GM18873 (cell line): Measurements from ENCODE around the gene PHC2.
A peak's percentile ranks its signal among the peaks of the same experiment; 100 is the strongest.

ENCODE experiments used
- ATAC-seq: cut with Tn5 transposase; IDR thresholded peaks from one replicate; pipeline ENCODE4 v1.9.1; 2021; ENCODE audit warnings: mild to moderate bottlenecking, moderate library complexity, moderate number of reproducible peaks; ENCODE audit not compliant: unreplicated experiment, low FRiP score

Gene PHC2, protein sequence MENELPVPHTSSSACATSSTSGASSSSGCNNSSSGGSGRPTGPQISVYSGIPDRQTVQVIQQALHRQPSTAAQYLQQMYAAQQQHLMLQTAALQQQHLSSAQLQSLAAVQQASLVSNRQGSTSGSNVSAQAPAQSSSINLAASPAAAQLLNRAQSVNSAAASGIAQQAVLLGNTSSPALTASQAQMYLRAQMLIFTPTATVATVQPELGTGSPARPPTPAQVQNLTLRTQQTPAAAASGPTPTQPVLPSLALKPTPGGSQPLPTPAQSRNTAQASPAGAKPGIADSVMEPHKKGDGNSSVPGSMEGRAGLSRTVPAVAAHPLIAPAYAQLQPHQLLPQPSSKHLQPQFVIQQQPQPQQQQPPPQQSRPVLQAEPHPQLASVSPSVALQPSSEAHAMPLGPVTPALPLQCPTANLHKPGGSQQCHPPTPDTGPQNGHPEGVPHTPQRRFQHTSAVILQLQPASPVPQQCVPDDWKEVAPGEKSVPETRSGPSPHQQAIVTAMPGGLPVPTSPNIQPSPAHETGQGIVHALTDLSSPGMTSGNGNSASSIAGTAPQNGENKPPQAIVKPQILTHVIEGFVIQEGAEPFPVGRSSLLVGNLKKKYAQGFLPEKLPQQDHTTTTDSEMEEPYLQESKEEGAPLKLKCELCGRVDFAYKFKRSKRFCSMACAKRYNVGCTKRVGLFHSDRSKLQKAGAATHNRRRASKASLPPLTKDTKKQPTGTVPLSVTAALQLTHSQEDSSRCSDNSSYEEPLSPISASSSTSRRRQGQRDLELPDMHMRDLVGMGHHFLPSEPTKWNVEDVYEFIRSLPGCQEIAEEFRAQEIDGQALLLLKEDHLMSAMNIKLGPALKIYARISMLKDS

DNA sequence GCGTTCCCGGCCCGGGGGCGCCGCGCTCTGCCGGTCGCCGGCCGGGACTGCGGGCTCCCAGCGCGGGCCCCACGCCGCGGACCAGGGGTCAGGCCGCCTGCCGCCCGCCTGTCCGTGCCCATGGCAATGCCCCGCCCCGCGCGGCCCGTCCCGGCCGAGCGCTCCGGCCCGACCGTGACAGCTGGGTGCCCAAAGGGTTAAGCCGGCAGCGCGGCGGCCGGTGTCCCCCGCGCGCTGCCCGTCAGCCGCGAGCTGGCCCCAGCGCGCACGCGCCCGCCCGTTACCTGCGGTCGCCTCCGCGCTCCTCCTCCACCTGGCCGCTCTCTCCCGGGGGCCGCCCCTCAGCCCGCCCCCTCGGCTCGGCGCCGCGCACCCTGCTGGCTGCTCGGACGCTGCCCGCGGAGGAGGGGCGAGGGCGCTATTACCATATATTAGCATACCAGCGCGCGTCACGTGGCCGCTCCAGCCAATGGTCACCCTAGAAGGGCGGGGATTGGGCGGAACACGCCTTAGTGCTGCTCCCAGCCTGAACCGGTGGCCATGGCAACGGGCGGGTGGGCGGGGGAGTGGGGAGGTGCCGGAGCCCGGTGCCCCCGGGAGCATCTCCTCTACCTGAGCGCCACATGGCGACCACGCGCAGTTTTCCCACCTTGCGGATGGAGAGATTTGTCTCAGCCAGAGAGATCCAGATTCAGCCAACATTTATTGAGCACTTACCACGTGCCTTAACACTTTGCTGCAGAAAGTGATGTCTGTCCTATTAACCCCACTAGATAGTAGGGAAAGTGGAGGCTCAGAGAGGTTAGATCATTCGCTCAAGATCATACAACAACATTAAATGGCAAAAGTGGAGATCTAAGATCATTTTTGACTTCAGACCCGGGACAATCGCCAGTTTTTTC lies at the start of gene PHC2:
PHC2 (minus strand) TSS at position 404 of the 902 bp plus-strand sequence. CDS start 55,556 bp downstream, outside the sequence.
- peak; percentile 79 for ATAC-seq

DNA sequence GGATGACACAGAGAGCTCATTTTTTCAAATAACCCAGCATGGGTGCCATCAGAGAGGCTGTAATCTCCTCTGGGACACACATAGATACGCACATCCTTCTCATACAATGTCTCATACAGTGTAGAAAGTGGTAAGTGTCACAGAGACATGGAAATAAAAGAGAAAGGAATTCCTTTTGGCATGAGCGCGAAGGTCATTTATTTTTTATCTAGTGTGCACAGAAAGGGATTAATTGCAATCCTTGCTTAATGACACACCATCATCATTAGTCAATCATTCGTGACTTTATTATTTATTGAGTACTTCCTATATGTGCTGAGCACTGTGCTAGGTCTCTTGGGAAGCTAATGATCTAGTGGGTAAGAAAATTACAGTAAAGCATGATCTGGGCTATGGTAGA lies 46.6 kb upstream of the PHC2 start:
- no peak for ATAC-seq

DNA sequence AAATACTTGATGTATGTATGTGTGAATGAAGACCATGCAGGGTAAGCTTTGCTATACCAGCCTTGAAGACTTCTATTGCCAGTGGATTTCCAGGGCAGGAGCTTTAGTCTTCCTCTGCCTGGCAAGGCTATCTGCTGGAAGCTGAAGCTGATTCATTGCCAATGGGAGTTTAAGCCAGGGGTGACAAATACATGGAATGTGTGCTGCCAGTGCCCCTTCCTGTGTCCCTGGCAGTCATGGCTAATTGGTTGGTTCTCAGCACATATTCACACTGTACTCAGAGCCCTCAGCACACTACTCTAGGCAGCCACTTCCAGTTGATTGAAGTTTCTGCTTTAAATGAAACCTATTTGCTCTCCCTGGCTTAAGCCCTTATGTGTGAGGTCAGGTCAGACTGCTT lies 43.0 kb upstream of the PHC2 start:
- ATAC-seq: no peak

DNA sequence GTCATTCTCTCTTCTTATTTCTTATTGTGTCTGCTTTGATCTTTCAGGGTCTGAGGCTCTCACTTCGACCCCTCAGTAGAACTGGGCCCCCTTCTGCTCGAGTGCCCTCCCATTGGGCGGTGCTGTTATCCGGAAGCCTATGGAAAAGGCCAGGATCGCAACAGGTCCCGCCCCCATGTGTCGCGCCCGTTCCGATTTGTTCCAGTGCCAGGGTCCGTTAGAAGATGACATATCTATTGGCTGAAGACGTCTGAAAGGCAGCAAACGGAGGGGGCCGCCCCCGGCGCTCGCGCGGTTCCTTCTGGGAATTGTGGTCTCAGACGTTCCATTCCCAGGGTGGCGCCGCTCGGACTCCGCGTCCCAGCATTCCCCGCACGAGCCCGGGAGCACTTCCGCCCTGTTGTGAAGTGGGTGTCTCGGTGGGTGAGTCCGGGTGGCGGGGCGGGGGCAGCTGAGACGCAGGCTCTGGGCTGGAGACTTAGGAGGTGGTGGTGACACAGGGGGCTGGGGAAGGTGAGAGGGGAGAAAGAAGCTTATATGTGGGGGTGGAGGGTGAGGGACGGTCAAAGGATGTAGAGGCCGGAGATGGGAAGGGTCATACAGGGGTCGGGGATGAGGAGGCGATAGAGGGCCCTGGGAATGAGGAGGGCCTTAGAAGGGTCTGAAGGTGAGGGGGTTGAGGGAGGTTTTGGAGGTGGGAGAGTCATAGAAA lies 41.5 kb upstream of the PHC2 start, which contains the start of gene ZSCAN20:
ZSCAN20 (plus strand) TSS at position 377 of the 712 bp plus-strand sequence. CDS start 6,644 bp downstream, outside the sequence.
- ATAC-seq: peak; percentile 89

DNA sequence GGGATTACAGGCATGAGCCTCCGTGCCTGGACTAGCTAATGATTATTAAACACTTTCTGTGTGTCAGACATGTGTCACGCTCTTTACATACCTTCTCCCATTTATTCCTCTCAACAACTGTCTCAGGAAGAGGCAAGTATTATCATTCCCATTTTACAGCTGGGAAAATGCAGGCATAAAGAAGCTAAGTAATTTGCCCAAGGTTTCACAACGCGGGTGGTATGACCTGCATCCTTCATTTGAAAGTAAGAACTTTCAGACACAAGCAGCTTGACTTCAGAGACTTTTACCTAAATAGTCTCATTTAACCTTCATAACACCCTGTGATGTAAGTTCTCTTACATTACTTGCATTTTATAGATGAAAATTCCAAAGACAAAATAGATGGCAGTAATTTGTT lies 40.5 kb upstream of the PHC2 start:
- no peak for ATAC-seq

DNA sequence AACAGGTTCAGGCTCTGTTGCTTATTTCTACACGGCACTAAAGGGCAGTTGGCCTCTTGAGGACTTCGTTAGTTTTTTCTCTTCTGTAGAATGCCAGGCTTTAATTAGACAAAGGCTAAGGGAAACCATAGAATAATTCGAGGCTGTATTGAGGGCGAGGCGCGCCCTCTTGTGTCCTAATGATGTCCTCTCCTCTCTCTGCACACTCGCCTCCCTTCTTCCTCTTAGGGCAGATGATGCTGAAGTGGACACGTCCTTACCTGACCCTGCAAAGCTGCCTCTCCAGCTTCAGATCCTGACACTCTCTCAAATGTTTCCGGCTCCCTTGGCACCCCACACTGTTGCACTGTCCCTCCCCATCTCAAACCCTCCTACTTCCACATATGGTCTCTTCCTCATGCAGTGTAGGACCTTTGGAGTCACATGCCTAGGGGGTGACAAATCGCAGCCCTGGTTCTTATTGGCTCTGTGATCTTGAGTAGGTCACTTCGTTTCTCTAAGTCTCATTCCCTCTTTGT lies 39.7 kb upstream of the PHC2 start:
- ATAC-seq: no peak

DNA sequence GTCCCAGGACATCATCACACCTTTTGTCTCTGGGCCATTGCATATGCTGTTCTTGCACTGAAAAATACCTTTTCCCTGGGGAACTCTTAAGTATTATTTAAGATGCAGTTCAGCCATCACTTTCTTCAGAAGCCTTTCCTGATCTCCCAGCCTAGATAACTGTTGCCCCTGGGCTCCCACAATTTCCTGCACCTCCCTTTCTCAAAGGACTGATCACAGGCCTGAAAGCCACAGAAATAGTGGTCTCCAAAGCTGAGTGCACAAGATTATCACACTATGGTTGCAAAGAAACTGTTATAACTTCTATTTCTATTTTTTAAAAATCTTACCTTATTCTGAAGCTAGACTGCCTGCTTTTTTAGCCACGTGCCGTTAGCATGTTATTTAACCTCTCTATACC lies 38.8 kb upstream of the PHC2 start:
- no peak for ATAC-seq

DNA sequence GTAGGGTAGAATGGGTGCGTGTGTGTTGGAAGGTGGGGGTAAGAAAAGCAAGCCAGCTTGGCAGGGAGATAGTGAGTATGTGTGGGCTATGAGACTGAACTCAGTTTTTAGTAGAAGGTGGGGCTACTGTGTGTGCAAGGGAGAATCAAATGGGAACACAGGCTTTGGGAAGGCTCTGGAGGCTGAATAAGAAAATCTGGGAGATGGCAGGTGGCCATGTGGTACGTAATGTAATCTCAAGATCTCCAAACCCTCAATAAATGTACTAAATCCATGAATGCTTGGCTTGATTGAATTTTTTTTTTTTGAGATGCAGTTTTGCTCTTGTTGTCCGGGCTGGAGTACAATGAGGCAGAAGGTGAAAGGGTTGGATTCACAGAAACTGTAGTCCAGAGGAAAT lies 38.1 kb upstream of the PHC2 start:
- ATAC-seq: no peak

DNA sequence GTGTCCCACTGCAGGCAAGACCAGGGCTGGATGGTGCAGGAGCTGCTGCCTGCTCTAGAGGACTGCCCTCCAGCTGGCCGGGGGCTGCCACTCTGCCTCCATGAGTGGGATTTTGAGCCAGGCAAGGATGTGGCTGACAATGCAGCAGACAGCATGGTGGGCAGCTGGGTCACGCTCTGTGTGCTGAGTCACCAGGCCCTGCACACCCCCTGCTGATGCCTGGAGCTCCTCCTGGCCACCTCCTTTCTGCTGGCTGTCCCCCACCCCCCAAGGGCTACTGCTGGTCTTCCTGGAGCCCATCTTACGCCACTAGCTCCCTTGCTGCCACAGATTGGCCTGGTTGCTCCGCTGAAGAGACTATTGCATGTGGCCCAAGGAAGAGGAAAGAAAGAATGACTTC lies 37.6 kb upstream of the PHC2 start:
- ATAC-seq: no peak

DNA sequence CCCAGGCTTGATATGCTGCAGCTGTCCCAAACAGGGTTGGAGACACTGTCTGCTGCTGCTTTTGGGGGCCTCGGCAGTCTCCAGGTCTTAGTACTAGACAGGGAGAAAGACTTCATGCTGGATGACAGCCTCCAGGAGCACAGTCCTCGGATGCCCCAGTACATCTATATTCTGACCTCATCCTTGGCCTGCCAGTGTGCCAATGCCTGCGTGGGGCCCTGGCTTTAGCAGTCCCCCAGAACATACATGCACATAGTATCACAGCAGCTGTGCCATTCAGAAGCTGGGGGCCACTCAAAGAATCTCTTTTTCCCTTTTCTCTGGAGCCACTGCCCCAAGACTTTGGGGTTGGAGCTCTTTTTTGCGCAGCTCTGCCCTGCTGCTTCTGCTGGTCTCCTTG lies 37.1 kb upstream of the PHC2 start:
- ATAC-seq: no peak

DNA sequence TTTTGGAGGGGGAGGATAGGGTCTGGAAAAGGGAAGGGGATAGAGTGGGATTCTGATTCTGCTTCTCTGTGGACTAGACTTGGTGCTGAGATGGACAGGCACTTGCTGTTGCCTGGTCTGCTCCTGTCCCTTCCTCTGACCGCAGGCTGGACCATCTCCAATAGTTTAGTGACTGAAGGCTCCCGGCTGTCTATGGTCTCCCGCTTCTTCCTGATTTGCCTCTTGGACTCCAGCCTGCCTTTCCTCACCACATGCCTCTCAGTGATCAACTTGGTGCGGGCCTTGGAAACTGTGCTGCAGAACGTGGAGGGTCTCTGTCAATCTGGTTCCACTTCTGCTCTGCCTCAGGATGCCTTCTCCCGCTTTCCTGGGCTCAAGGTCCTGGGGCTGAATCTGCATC lies 35.3 kb upstream of the PHC2 start:
- ATAC-seq: no peak

DNA sequence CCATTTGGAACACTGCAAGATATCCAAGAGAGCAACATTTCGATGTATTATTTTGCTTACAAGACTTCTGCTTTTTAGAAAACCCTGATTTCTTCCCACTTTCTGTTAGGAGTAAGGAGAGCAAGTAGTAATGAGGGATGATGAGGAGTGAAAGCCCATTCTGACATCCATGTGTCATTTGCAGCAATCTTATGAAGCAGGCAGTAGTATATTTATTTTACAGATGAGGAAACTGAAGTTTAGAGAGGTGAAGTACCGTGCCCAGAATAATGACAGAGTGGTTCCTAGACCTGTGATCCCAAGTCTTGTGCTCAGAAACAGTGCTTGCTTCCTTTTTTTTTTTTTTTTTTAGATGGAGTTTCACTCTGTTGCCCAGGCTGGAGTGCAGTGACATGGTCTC lies 34.4 kb upstream of the PHC2 start:
- ATAC-seq: no peak

DNA sequence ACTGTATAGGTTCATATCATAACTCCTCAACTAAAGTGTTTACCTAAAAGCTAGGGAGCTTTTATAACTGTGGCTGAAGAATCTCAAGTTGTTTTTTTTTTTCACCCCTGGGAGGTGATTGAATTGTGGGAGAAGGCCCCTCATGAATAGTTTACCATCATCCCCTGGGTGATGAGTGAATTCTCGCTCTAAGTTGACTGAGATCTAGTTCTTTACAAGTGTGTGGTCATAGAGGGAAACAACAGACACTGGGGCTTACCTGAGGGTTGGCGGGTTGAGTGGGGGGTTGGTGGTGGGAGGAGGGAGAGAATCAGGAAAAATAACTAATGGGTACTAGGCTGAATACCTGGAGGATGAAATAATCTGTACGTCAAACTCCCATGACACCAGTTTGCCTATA lies 33.7 kb upstream of the PHC2 start:
- no peak for ATAC-seq

DNA sequence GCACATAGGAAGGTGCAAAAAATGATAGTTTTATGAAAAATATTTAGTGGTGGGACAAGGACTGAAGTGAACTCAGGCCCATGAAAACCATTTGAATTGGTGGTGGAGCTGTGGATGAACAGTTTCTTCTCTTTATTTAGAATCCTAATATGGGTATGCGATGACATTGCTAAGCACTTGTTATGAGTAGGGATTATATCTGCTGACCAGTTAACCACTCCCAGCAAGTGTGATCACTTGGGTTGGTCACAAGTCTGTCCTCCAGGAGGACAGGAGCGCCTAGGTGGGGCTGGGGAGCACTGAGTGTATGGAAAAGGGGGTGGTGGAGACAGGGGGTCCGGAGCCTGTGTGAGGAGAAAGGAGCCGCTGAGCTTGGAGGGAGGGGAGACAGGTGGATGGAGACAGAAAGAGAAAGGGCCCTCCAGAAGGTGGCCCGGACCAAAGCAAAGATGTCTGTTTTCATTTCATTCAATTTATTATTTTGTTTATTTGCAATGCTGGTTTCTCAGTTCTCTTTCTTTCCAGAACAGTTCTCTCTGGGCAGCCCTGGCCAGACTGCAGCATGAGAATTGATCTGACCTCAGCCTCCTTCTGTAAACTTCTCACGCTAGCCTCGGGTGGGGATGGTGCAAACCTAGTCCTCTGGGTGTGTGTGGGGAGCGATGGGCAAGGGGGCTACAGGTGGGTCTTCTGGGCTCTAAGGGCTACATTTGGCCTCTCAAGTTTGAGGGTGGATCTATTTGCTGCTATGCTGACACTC lies 31.7 kb upstream of the PHC2 start:
- ATAC-seq: no peak

DNA sequence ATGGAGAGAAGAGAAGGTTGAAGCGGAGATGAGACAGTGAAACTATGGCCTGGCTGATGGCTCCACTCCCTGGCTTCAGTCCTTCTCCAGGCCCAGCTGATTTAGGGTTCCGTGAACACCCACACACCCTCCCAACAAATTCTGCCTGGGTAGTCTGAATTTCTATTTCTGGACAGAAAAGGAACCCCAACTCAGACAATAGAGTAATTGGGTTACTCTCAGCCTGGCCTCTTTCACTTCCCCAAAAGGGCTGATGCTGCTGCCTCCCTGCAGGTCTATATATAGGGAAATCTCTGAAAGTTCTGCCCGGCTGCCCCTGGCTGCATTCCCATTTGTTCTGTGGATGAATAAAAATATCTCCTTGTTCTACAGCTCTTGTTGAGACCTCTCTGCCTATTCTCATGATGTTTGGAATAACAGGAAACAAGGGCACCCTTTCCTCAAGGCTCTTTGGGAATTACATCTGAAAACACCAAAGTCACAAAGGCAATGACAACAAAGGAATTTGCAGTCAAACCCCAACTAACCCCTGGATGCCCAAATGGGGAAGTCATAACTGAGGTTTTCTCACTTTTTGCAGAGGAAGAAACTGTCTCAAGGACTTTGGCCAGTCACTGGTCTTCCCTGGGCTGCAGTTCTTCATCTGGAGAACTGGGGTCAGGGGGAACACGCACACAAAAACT lies 30.2 kb upstream of the PHC2 start:
- ATAC-seq: no peak

DNA sequence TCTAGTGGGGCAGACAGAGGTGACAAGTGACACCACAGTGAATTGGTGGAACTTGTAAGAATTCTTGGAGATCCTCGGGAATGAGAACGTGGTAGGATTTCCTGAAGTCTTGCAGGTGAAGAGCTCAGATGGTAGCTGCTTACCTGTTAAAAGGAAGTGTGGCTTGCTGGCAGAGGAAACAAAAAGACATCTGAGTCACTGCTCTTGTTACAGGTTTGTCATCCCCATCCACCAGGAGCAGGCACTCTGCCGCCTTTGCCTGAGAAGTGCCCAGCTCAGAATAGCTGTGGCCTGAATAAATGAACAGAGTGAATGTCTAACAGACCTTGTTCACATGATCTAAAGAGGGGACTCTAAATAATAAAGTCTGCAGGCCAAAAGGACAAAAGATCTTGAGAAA lies 29.2 kb upstream of the PHC2 start:
- no peak for ATAC-seq

DNA sequence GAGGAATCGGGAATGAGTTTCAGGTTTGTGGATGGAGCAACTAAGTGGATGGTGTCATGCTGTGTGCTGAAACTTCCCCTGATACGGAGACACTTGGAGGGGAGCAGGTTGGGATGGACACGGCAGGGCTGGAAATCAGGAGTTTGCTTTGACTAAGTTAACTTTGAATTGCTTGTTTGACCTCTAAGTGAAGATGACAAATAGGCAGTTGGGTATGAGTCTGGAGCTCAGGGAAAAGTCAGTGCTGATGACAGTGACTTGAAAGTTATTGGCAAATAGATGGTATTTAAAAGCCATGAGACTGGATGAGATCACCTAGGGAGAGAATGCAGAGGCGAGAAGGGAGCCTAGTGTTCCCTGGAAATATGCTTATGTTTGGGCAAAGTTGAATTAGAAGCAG lies 28.8 kb upstream of the PHC2 start:
- ATAC-seq: no peak

DNA sequence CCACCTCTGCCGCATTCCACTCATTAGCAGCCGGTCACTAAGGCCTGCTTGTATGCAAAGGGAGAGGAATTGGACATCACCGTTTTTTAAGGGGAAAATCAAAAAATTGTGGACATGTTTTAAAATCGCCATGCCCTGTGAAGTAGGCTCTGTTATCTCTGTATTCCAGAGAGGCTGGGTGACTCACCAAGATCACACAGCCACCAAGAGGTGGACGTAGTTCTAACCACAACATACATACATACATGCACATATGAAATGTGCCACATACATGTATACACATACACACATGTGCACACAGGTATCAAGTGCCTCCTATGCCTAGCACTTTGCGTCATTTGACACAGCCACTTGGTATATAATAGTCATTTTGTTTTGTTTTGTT lies 25.6 kb upstream of the PHC2 start:
- ATAC-seq: no peak
